Effector memory CD4-positive, alpha-beta T cell (primary cell): ENCODE data around the gene ORAI3.

Experiments used
- DNase-seq, 3 donors: peaks; one replicate each; pipeline ENCODE4 v3.0.0-alpha.2; 2020
- H3K27ac ChIP-seq: 2 replicates; pipeline ENCODE4 v1.7.0; 2013; ENCODE audit warnings: mild to moderate bottlenecking, low read length, moderate library complexity; ENCODE audit not compliant: insufficient read depth, poor library complexity, severe bottlenecking
- H3K27me3 ChIP-seq: replicated peaks from 2 replicates; pipeline ENCODE4 v1.7.0; 2013; ENCODE audit warnings: mild to moderate bottlenecking, low read length; ENCODE audit not compliant: insufficient read depth, control insufficient read depth, poor library complexity, severe bottlenecking
- H3K36me3 ChIP-seq: 2 replicates; pipeline ENCODE4 v1.7.0; 2013; ENCODE audit warnings: mild to moderate bottlenecking, low read length, moderate library complexity; ENCODE audit not compliant: control insufficient read depth, insufficient read depth
- H3K4me1 ChIP-seq: 2 replicates; pipeline ENCODE4 v1.7.0; 2013; ENCODE audit warnings: low read length, mild to moderate bottlenecking; ENCODE audit not compliant: control insufficient read depth, insufficient read depth, poor library complexity, severe bottlenecking
- H3K4me3 ChIP-seq: 2 replicates; pipeline ENCODE4 v1.7.0; 2013; ENCODE audit warnings: low read length, low read depth, mild to moderate bottlenecking; ENCODE audit not compliant: insufficient read depth, poor library complexity, severe bottlenecking
- H3K9me3 ChIP-seq: 2 replicates; pipeline ENCODE4 v1.7.0; 2013; ENCODE audit warnings: mild to moderate bottlenecking, low read length, moderate library complexity; ENCODE audit not compliant: control insufficient read depth

Gene ORAI3

GRCh38 chr16:30947541-30947858 lies 1.4 kb upstream of the ORAI3 start:
- H3K9me3 ChIP-seq, result no peaks in the 10 kb centered on the region
- no peak overlapping the region for H3K27ac ChIP-seq
- peaks cover 18% of the 10 kb centered on the region for H3K4me1 ChIP-seq
- peaks cover 3% of the 10 kb centered on the region for H3K36me3 ChIP-seq
- DNase-seq, result no peak
- H3K27me3 ChIP-seq, result no peaks in the 10 kb centered on the region
- no peak overlapping the region for H3K4me3 ChIP-seq

GRCh38 chr16:30947859-30948666 lies 805 bp upstream of the ORAI3 start:
- DNase-seq, result no peak
- Histone ChIP-seq H3K27me3 (no peaks in the 10 kb centered on the region), H3K9me3 (no peaks in the 10 kb centered on the region), H3K36me3 (peaks cover 3% of the 10 kb centered on the region), H3K4me3 (no peak overlapping the region), H3K4me1 (peaks cover 18% of the 10 kb centered on the region), H3K27ac (peak overlapping the region; percentile 69)

- DNase-seq, result no peak
- Histone ChIP-seq H3K36me3 (no peaks in the 10 kb centered on the region), H3K27ac (peak overlapping the region; percentile 69), H3K9me3 (no peaks in the 10 kb centered on the region), H3K4me1 (peaks cover 24% of the 10 kb centered on the region), H3K27me3 (no peaks in the 10 kb centered on the region), H3K4me3 (peak overlapping the region; percentile 87)
These were observed 1.0 kb downstream of the ORAI3 start for GRCh38 chr16:30949650-30950515.

GRCh38 chr16:30950516-30951065 lies 1.7 kb downstream of the ORAI3 start:
- no peak for DNase-seq
- Histone ChIP-seq H3K27me3 (no peaks in the 10 kb centered on the region), H3K27ac (peak overlapping the region; percentile 69), H3K4me1 (peaks cover 24% of the 10 kb centered on the region), H3K4me3 (no peak overlapping the region), H3K9me3 (no peaks in the 10 kb centered on the region), H3K36me3 (no peaks in the 10 kb centered on the region)

- Histone ChIP-seq H3K9me3 (no peaks in the 10 kb centered on the region), H3K4me1 (peaks cover 24% of the 10 kb centered on the region), H3K4me3 (no peak overlapping the region), H3K27me3 (no peaks in the 10 kb centered on the region), H3K27ac (no peak overlapping the region), H3K36me3 (no peaks in the 10 kb centered on the region)
- no peak for DNase-seq
These were observed 2.3 kb downstream of the ORAI3 start for GRCh38 chr16:30951193-30951592.

- H3K36me3 ChIP-seq, result no peaks in the 10 kb centered on the region
- H3K27me3 ChIP-seq, result no peaks in the 10 kb centered on the region
- H3K4me3 ChIP-seq, result no peak overlapping the region
- no peaks in the 10 kb centered on the region for H3K9me3 ChIP-seq
- H3K4me1 ChIP-seq, result peaks cover 28% of the 10 kb centered on the region
- no peak for DNase-seq
- no peak overlapping the region for H3K27ac ChIP-seq
These were observed 2.9 kb downstream of the ORAI3 start for GRCh38 chr16:30951750-30952149.

GRCh38 chr16:30953111-30953510 lies 4.2 kb downstream of the ORAI3 start:
- peaks cover 33% of the 10 kb centered on the region for H3K4me1 ChIP-seq
- no peaks in the 10 kb centered on the region for H3K27me3 ChIP-seq
- H3K4me3 ChIP-seq, result no peak overlapping the region
- no peak overlapping the region for H3K27ac ChIP-seq
- no peaks in the 10 kb centered on the region for H3K36me3 ChIP-seq
- no peaks in the 10 kb centered on the region for H3K9me3 ChIP-seq
- DNase-seq, result no peak

- no peaks in the 10 kb centered on the region for H3K27me3 ChIP-seq
- peak in 2 of 3 donors; percentile 33 to 41 for DNase-seq
- peaks cover 35% of the 10 kb centered on the region for H3K4me1 ChIP-seq
- H3K4me3 ChIP-seq, result no peak overlapping the region
- no peak overlapping the region for H3K27ac ChIP-seq
- no peaks in the 10 kb centered on the region for H3K9me3 ChIP-seq
- no peaks in the 10 kb centered on the region for H3K36me3 ChIP-seq
These were observed 4.8 kb downstream of the ORAI3 start for GRCh38 chr16:30953511-30954124.

GRCh38 chr16:30954993-30955392 lies 6.1 kb downstream of the ORAI3 start:
- Histone ChIP-seq H3K27me3 (no peaks in the 10 kb centered on the region), H3K27ac (no peak overlapping the region), H3K4me3 (no peak overlapping the region), H3K9me3 (no peaks in the 10 kb centered on the region), H3K36me3 (peaks cover 7% of the 10 kb centered on the region), H3K4me1 (peaks cover 32% of the 10 kb centered on the region)
- DNase-seq, result no peak
